H1 (cell line): ENCODE results near the gene UQCRQ. TPM values are rescaled to one million over a fixed set of nuclear protein-coding genes. Genes with fewer than 3 reads are reported as not detected.

Source experiments
- ASH2L ChIP-seq: fragments of 200-600, 300-600 bp; sonication (generic); IDR thresholded peaks from one replicate; pipeline ENCODE4 v1.7.1; 2017; ENCODE audit warnings: low read length
- CEBPB ChIP-seq: IDR thresholded peaks from 2 replicates; pipeline ENCODE4 v1.6.1; 2012; ENCODE audit warnings: low read depth, low read length
- HDAC6 ChIP-seq: IDR thresholded peaks from one replicate; pipeline ENCODE4 v1.7.1; 2012; ENCODE audit warnings: low read depth, mild to moderate bottlenecking, inconsistent platforms, low read length, moderate library complexity
- NANOG ChIP-seq: IDR thresholded peaks from 2 replicates; pipeline ENCODE4 v1.6.1; 2011; ENCODE audit warnings: low read length, low read depth, mild to moderate bottlenecking, inconsistent platforms; ENCODE audit not compliant: insufficient read depth, poor library complexity, severe bottlenecking
- RAD21 ChIP-seq, 2 experiments: IDR thresholded peaks in 1 of 2; conservative IDR thresholded peaks in 1 of 2; 2 replicates each; pipeline ENCODE4 v1.6.1; 2011; ENCODE audit warnings: low read depth in 2 of 2, low read length in 2 of 2, improper control_type of control experiment in 1 of 2, inconsistent platforms in 1 of 2, mild to moderate bottlenecking in 1 of 2, moderate library complexity in 1 of 2
- SP2 ChIP-seq: IDR thresholded peaks from 2 replicates; pipeline ENCODE4 v1.6.1; 2012; ENCODE audit warnings: mild to moderate bottlenecking, low read length, inconsistent platforms
- TEAD4 ChIP-seq: IDR thresholded peaks from 2 replicates; pipeline ENCODE4 v1.6.1; 2012; ENCODE audit warnings: low read depth, low read length, inconsistent platforms, mixed read lengths
- YY1 ChIP-seq: IDR thresholded peaks from 2 replicates; pipeline ENCODE4 v1.6.1; 2011; ENCODE audit warnings: low read depth, mild to moderate bottlenecking, low read length
- polyA plus RNA-seq, 7 experiments: library from polyadenylated mRNA; depleted of rRNA in 3 of 7; stranded (reverse) in 5 of 7; unstranded in 2 of 7; fragments of >200 nt in 5 of 7; fragments of 200-250 nt in 2 of 7; gene quantifications; 1 replicate in 5 of 7; 2 replicates in 1 of 7; 4 replicates in 1 of 7; pipeline versions ENCODE4 v1.2.1 to v1.2.3, GENCODE V29; 2011 to 2013; ENCODE audit warnings: missing spikeins in 2 of 7, mixed read lengths in 2 of 7
- total RNA-seq: library from RNA; stranded (reverse); fragmentation: NEBNext Ultra II Directional; extraction: Animal tissue kit (Norgen Biotek cat#: 25700); gene quantifications from 2 replicates; pipeline ENCODE4 v1.2.1, GENCODE V29; 2021
- TF ChIP-seq, protein P1 (sequence below), 3 experiments: IDR thresholded peaks; 1 replicate in 2 of 3; 2 replicates in 1 of 3; pipeline versions ENCODE4 v1.5.1 to v1.6.1; 2011; ENCODE audit warnings: low read length in 3 of 3, mild to moderate bottlenecking in 3 of 3, inconsistent platforms in 2 of 3, low read depth in 1 of 3, moderate library complexity in 1 of 3; ENCODE audit not compliant: insufficient read depth in 1 of 3; ENCODE audit errors: control extremely low read depth in 1 of 3

The UQCRQ gene
- total and polyA plus RNA-seq, 2 of the 8 experiments (the other 6 are each of a cell fraction or from before 2014, with no cell fraction given), result 177 to 293 TPM

GRCh38 chr5:132839426-132840301 lies 26.8 kb upstream of the UQCRQ start (continued):
- TF ChIP-seq, protein P1, sequence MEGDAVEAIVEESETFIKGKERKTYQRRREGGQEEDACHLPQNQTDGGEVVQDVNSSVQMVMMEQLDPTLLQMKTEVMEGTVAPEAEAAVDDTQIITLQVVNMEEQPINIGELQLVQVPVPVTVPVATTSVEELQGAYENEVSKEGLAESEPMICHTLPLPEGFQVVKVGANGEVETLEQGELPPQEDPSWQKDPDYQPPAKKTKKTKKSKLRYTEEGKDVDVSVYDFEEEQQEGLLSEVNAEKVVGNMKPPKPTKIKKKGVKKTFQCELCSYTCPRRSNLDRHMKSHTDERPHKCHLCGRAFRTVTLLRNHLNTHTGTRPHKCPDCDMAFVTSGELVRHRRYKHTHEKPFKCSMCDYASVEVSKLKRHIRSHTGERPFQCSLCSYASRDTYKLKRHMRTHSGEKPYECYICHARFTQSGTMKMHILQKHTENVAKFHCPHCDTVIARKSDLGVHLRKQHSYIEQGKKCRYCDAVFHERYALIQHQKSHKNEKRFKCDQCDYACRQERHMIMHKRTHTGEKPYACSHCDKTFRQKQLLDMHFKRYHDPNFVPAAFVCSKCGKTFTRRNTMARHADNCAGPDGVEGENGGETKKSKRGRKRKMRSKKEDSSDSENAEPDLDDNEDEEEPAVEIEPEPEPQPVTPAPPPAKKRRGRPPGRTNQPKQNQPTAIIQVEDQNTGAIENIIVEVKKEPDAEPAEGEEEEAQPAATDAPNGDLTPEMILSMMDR (IDR thresholded peaks at IDR 0.05; ENCODE audit: control extremely low read depth in 1 of 3, insufficient read depth in 1 of 3, low read depth in 1 of 3, low read length in 3 of 3), result no peak
- TF ChIP-seq HDAC6 (no peak), CEBPB (no peak), YY1 (no peak), SP2 (no peak), TEAD4 (no peak), RAD21 (IDR thresholded peaks at IDR 0.05 in 1 of 2, conservative IDR thresholded peaks at IDR 0.05 in 1 of 2; ENCODE audit: low read depth in 2 of 2, low read length in 2 of 2) (no peak), NANOG (no peak), ASH2L (no peak)
